Activated CD8-positive, alpha-beta T cell treated with anti-CD3 and anti-CD28 coated beads, Interleukin-2, amount 10 ng/mL, durations not matched to agents 7 days and 5 days (primary cell): Measurements from ENCODE around the gene ITGB5. TPM values are rescaled to one million over a fixed set of nuclear protein-coding genes. Genes with fewer than 3 reads are reported as not detected.

Experiments used
- ATAC-seq: fragments of 150-1000 bp; cut with Tn5 transposase; one replicate; pipeline ENCODE4 v1.10.0; 2021; ENCODE audit warnings: moderate library complexity
- CTCF ChIA-PET: fragments of 350-600 bp; sonication (Branson Sonifier 250); formaldehyde crosslinking; loops from one replicate; lab custom pipeline; 2021; ENCODE audit warnings: antibody characterized with exemption; lab: Charles Lee
- POLR2A ChIA-PET: fragments of 350-600 bp; sonication (Branson Sonifier 250); formaldehyde crosslinking; loops from one replicate; lab custom pipeline; 2021; ENCODE audit warnings: antibody characterized with exemption; lab: Charles Lee
- DNase-seq: peaks from one replicate; pipeline ENCODE4 v3.0.0-alpha.2; 2020
- H3K27ac Mint-ChIP-seq: one replicate; pipeline ENCODE4 v1.8.0; 2021; ENCODE audit warnings: mild to moderate bottlenecking, mixed read lengths
- H3K27me3 Mint-ChIP-seq: one replicate; pipeline ENCODE4 v1.8.0; 2021; ENCODE audit warnings: low read depth, mixed read lengths
- H3K36me3 Mint-ChIP-seq: one replicate; pipeline ENCODE4 v1.8.0; 2021; ENCODE audit warnings: low read depth, mixed read lengths
- H3K4me1 Mint-ChIP-seq: one replicate; pipeline ENCODE4 v1.8.0; 2021; ENCODE audit warnings: low read depth, mixed read lengths
- H3K4me3 Mint-ChIP-seq: one replicate; pipeline ENCODE4 v1.8.0; 2021; ENCODE audit warnings: mild to moderate bottlenecking, mixed read lengths
- H3K9me3 Mint-ChIP-seq: one replicate; pipeline ENCODE4 v1.8.0; 2022; ENCODE audit warnings: mixed read lengths; ENCODE audit not compliant: insufficient read depth
- total RNA-seq, 2 experiments: library from RNA; stranded (reverse); gene quantifications; one replicate each; pipeline ENCODE4 v1.2.3, GENCODE V29; 2021

Gene ITGB5
- total RNA-seq, 2 experiments from 2014 or later: not detected

GRCh38 chr3:124890573-124891190, 3.5 kb upstream of the ITGB5 start:
- H3K27ac Mint-ChIP-seq: no peak overlapping the region
- POLR2A ChIA-PET: no interaction called here
- DNase-seq (no peak), ATAC-seq (no peak)
- no peak overlapping the region for H3K4me3 Mint-ChIP-seq
- H3K4me1 Mint-ChIP-seq: no peaks in the 10 kb centered on the region
- H3K9me3 Mint-ChIP-seq: no peaks in the 10 kb centered on the region
- CTCF ChIA-PET: interaction anchor here (0.6 to 2.9 kb wide), 4 partner anchors 11 to 129 kb away, joined by 3 to 15 read pairs (median 4); no protein-coding TSS in a partner anchor
- H3K27me3 Mint-ChIP-seq: peaks cover 35% of the 10 kb centered on the region
- H3K36me3 Mint-ChIP-seq: no peaks in the 10 kb centered on the region

DNA sequence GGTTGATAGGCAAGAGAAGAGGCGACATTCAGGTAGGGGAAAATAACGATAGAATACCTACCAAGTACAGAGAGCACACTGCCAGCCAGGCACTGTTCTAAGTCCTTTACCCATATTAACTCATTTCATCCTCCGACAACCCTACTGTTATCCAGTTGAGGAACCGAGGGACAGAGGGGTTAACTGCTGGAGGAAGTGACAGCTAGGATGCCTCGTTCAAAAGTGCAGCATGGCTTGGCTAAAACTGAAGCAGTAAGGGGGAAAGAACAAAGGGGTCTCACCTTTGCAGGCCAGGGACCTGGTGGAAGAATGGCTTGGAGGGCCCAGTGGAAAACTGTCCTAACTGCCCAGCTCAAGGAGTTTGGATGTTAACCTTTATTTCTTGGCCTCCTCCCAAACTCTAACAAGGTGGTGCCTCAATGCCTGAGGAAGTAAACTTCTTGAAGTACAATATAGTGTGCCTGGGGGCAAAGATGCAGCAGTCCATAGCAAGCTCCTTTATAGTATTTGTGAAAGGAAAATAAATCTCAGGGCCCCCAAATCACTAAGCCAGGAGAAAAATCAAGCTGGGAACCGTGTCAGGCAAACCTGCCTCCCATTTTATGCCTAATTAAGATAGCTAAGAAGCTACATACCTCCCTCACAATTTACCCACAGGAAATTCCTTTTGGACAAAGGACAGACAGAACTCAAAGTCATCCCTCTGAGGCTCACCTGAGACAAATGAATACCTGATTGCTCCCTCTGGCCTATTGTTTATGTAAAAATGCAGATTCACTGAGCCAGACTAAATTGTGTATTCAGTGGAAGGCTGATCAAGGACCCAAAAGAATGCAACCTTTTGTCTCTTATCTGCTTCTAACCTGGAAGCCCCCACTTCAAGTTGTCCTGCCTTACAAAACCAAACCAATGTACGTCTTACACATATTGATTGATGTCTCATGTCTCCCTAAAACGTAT, 1.6 kb upstream of the ITGB5 start:
- ATAC-seq (no peak), DNase-seq (no peak)
- Mint-ChIP-seq H3K4me3 (no peak overlapping the region), H3K27me3 (peaks cover 50% of the 10 kb centered on the region), H3K9me3 (no peaks in the 10 kb centered on the region), H3K4me1 (no peaks in the 10 kb centered on the region), H3K27ac (no peak overlapping the region), H3K36me3 (no peaks in the 10 kb centered on the region)
- POLR2A ChIA-PET: no interaction called here
- CTCF ChIA-PET: interaction anchor here (1.2 to 2.2 kb wide), 2 partner anchors 22 to 128 kb away, joined by 4 to 5 read pairs; no protein-coding TSS in a partner anchor

DNA sequence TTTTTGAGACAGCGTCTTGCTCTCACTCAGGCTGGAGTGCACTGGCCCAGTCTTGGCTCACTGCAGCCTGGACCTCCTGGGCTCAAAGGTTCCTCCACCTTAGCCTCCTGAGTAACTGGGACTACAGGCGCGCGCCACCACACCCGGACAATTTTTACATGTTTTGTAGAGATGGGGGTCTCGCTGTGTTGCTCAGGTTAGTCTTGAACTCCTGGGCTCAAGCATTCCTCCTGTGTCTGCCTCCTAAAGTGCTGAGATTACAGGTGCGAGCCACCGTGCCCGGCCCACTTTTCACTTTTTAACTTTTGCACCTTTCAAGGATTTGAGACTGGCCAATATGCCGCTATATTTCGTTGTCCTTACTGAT, 750 bp upstream of the ITGB5 start:
- Mint-ChIP-seq H3K9me3 (no peaks in the 10 kb centered on the region), H3K36me3 (no peaks in the 10 kb centered on the region), H3K27ac (no peak overlapping the region), H3K27me3 (peaks cover 52% of the 10 kb centered on the region), H3K4me1 (no peaks in the 10 kb centered on the region), H3K4me3 (peak overlapping the region; percentile 52)
- no peak for ATAC-seq
- ChIA-PET POLR2A (no interaction called here), CTCF (interaction anchor here (1.2 kb wide), 1 partner anchor 127 kb away, joined by 4 read pairs; no protein-coding TSS in a partner anchor)
- DNase-seq: no peak

GRCh38 chr3:124886168-124887056, 753 bp downstream of the ITGB5 start:
- CTCF ChIA-PET: interaction anchor here (0.7 to 1.3 kb wide), 2 partner anchors 15 to 126 kb away, joined by 3 read pairs; no protein-coding TSS in a partner anchor
- peaks cover 63% of the 10 kb centered on the region for H3K27me3 Mint-ChIP-seq
- no peak for DNase-seq
- POLR2A ChIA-PET: no interaction called here
- H3K9me3 Mint-ChIP-seq: no peaks in the 10 kb centered on the region
- H3K36me3 Mint-ChIP-seq: no peaks in the 10 kb centered on the region
- peak overlapping the region; percentile 17 for H3K4me3 Mint-ChIP-seq
- peak; percentile 63 for ATAC-seq
- no peak overlapping the region for H3K27ac Mint-ChIP-seq
- no peaks in the 10 kb centered on the region for H3K4me1 Mint-ChIP-seq

GRCh38 chr3:124885466-124886167, 1.5 kb downstream of the ITGB5 start:
- Mint-ChIP-seq H3K4me1 (no peaks in the 10 kb centered on the region), H3K36me3 (no peaks in the 10 kb centered on the region), H3K9me3 (no peaks in the 10 kb centered on the region), H3K27ac (no peak overlapping the region), H3K27me3 (peaks cover 61% of the 10 kb centered on the region), H3K4me3 (peak overlapping the region; percentile 17)
- no peak for DNase-seq
- ChIA-PET CTCF (no interaction called here), POLR2A (no interaction called here)
- no peak for ATAC-seq

DNA sequence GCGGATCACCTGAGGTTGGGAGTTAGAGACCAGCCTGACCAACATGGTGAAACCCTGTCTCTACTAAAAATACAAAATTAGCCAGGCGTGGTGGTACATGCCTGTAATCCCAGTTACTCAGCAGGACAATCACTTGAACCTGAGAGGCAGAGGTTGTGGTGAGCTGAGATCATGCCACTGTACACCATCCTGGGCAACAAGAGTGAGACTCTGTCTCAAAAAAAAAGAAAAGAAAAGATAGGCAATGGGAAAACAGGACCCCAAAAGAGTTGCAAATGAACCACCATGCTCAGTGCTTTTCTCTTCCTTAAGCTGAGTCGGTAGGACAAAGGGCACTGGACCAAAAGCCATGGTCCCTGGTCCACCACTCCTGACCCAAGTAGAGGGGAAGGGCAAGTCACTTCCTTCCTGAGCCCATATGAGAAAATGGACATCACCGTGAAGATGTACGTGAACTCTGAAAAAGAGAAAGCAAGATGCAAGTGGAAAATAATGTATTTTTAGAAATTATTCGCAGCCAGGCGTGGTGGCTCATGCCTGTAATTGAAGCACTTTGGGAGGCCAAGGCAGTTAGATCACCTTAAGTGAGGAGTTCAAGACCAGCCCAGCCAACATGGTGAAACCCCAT, 2.6 kb downstream of the ITGB5 start:
- H3K4me3 Mint-ChIP-seq: no peak overlapping the region
- DNase-seq: no peak

DNA sequence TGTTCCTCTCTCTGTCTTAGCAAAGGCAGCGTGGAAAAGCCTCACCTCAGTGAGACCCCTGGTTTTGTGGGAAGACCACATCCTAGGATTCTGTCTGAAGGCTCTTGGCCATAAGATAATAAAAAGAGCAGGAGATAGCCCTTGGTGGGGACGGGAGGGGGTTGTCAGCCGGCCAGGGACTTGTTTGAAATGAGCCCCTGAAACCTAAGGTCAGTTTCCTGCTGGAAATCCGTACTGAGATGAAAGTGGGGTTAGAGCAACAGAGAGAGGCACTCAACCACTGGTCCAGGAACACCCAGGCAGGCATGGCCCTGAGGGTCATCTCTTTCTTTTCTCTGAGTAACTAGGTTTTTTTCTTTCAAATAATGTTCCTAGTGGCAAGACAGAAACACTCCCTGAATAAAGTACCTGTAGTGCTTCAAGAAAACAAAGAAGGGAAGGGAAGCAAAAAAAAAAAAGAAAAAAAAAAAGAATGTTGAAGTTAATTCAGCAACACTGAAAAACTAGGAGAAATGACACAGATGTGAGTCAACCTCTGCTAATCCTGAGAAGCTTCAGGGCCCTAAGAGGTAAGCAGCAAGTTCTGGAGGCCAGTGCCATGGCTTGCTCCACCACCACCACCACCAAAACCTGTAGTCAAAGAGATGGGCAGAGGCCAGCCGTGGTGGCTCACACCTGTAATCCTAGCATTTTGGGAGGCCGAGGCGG, 3.2 kb downstream of the ITGB5 start:
- DNase-seq (no peak), ATAC-seq (no peak)
- peaks cover 6% of the 10 kb centered on the region for H3K4me1 Mint-ChIP-seq
- no peaks in the 10 kb centered on the region for H3K36me3 Mint-ChIP-seq
- H3K9me3 Mint-ChIP-seq: no peaks in the 10 kb centered on the region
- CTCF ChIA-PET: interaction anchor here (2.8 kb wide), 1 partner anchor 123 kb away, joined by 11 read pairs; no protein-coding TSS in a partner anchor
- no peak overlapping the region for H3K4me3 Mint-ChIP-seq
- POLR2A ChIA-PET: no interaction called here
- H3K27me3 Mint-ChIP-seq: peaks cover 58% of the 10 kb centered on the region
- no peak overlapping the region for H3K27ac Mint-ChIP-seq

More for the DNA sequence above, 2.6 kb downstream of the ITGB5 start:
- CTCF ChIA-PET: no interaction called here
- Mint-ChIP-seq H3K27ac (no peak overlapping the region), H3K27me3 (peaks cover 60% of the 10 kb centered on the region), H3K36me3 (no peaks in the 10 kb centered on the region), H3K9me3 (no peaks in the 10 kb centered on the region), H3K4me1 (no peaks in the 10 kb centered on the region)
- POLR2A ChIA-PET: no interaction called here
- ATAC-seq: no peak

DNA sequence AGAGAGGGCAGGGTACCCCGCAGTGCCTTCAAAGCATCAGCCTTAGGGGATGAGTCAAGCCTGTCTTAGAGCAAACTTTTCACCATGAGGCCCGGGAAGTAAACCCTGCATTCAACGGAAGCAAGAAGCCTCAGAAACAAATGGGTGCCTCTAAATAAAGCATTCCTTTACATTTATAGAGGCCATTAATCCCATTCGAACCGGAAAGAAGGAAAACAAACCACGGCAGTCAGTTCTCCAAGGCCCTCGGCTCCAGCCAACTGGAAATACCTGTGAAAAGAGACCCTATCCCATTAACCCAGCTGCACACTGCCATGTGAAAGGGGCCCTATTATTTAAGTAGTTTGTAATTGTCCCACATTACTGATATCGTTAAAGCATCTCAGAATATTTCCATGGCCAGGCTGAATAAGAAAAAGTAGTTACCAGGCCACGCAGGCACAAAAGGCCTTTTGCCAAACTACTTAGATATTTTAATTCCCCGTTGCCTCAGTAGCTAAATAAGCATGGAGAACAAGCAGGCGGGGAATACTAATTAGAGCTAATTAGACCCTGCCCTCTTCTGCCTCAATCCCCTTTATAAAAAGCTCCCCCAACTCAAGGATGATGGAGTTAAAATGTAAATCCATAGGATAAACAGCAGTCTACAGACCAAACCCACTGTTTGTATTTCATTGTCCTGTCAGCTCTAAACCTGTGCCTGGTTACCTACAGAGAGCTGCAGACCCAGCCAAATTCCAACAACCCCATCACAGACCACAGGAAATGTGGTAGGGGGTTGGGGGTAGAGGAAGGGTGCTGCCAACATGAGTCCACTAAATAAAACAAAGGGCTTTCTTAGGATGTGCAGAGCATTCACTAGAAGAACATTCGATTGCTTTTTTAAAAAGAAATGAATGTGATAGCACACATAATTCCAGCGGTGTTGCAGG, 4.1 kb downstream of the ITGB5 start:
- CTCF ChIA-PET: interaction anchor here (2.8 kb wide), 1 partner anchor 122 kb away, joined by 11 read pairs; no protein-coding TSS in a partner anchor
- POLR2A ChIA-PET: no interaction called here
- no peak for ATAC-seq
- H3K9me3 Mint-ChIP-seq: no peaks in the 10 kb centered on the region
- H3K4me3 Mint-ChIP-seq: no peak overlapping the region
- H3K36me3 Mint-ChIP-seq: no peaks in the 10 kb centered on the region
- H3K4me1 Mint-ChIP-seq: peaks cover 12% of the 10 kb centered on the region
- no peak overlapping the region for H3K27ac Mint-ChIP-seq
- DNase-seq: no peak
- H3K27me3 Mint-ChIP-seq: peaks cover 50% of the 10 kb centered on the region

DNA sequence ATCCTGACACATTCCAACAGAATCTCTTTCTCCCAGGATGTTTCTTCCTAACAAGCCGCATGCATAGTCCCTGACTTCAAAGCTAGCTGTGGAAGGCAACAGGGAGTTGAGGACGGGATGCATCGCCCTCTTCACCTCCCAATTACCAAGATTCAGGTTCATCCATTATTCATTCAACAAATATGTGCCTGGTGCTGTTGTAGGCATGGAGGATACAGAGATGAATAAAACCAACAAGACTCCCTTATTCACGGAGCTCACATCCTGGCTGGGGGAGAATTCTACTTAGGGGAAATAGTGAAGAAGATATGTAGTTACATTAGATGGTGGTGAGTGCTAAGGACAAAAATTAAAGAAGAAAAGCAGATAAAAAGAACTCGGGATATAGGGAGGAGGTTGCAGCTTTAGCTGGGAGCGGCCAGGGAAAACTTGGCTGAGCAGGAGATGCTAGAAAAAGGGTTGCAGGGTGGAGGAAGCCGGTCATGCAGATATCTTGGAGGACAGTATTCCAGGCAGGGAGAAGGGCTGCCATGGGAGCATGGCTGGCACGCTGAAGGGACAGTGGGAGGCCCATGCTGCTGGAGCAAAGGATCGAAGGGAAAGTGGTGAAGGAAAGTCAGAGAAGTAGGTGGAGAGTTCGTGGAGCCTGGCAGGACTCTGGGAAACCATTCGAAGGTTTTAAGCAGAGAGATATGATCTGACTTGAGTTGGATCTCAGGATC, 5.0 kb downstream of the ITGB5 start:
- POLR2A ChIA-PET: no interaction called here
- Mint-ChIP-seq H3K4me1 (peaks cover 12% of the 10 kb centered on the region), H3K27ac (no peak overlapping the region), H3K4me3 (no peak overlapping the region), H3K27me3 (peaks cover 44% of the 10 kb centered on the region), H3K9me3 (no peaks in the 10 kb centered on the region), H3K36me3 (no peaks in the 10 kb centered on the region)
- CTCF ChIA-PET: interaction anchor here (2.8 kb wide), 1 partner anchor 121 kb away, joined by 11 read pairs; no protein-coding TSS in a partner anchor
- no peak for DNase-seq
- no peak for ATAC-seq
